Measurements from ENCODE around the gene SHC1. TPM values are rescaled to one million over a fixed set of nuclear protein-coding genes. Genes with fewer than 3 reads are reported as not detected.

Gene SHC1
- polyA plus RNA-seq, 1 of the 3 experiments (the other 2 are of a cell fraction): 338 TPM

DNA sequence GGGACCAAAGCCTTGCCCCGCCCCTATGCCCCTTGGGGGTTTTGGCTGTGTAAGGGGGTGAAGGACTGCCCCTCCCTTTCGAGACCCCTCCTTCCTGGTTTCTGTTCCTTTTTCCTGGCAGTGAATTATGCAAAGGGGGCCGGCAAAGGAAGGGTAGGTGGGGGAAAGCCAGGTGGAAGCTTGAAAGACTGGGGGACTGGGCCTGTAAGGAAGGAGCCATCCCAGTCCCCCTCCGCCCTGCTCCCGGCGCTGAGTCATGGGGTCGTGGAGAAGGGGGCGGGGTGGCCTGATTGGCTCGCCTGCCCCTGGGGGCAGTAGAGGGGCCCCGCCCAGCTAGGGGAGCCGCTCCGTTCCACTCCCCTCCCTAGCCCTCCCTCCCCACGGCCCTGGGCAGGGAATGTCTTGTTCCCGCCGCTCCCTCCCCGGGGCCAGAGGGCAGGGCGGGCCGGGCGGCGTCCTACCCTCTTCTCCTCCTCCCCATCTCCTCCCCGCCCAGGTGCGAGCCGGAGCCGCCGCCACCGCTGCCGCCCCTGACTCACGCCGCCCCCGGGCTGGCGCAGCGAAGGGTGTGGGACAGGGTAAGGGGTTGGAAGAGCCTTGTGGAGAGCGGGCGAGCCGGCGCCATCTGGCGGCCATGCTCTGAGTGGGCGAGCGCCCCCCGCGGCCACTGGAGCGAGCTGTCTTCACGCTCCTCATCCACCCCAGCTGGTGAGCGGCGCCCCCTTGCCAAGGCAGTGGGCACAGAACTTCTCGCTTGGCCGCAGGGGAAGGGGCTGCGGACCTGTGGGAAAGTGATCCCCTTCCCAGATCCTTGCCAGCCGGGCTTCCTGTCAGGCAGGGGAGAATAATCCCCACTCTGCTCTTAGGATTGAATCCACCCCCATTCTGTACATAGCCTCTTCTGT is 46.7 kb upstream of the SHC1 start:
- Histone ChIP-seq H3F3A (replicated peaks; ENCODE audit: insufficient read depth) (peaks cover 6% of the 10 kb centered on the region), H3K36me3 (replicated peaks in 1 of 2; ENCODE audit: control insufficient read depth in 1 of 2, insufficient read depth in 2 of 2, low read length in 1 of 2) (peaks cover 0 to 22% of the 10 kb centered on the region in 2 experiments), H3K9ac (no peak overlapping the region), H3K9me3 (no peaks in the 10 kb centered on the region), H3K4me2 (peak overlapping the region; percentile 45; the same call in 1 of the 2 replicates), H3K4me1 (ENCODE audit: control insufficient read depth in 1 of 2, insufficient read depth in 2 of 2, low read depth in 1 of 2, low read length in 1 of 2) (peaks cover 0 to 6% of the 10 kb centered on the region in 2 experiments; a peak in 1 of 4 replicates), H3K27me3 (ENCODE audit: insufficient read depth) (no peaks in the 10 kb centered on the region), H3K27ac (ENCODE audit: low read depth in 2 of 2, low read length in 1 of 2) (no peak overlapping the region), H4K20me1 (ENCODE audit: insufficient read depth) (no peaks in the 10 kb centered on the region), H2AFZ (ENCODE audit: low read depth) (no peak overlapping the region), H3K9me2 (no peaks in the 10 kb centered on the region), H3K79me2 (ENCODE audit: insufficient read depth) (no peaks in the 10 kb centered on the region), H3K4me3 (ENCODE audit: low read depth in 2 of 2, low read length in 1 of 2) (peak overlapping the region; percentile 20 to 51; a peak in 2 of 4 replicates)
- POLR2A ChIA-PET: interaction anchor here (0.6 to 0.9 kb wide), 3 partner anchors 13 to 61 kb away, joined by 3 to 4 read pairs (median 3); partner anchors contain the start of genes PBXIP1 and PYGO2
- peak; percentile 93 for DNase-seq
- 29% methylated on average over 18 of the region's 49 CpGs for WGBS (ENCODE audit: low lambda C conversion rate)
- CTCF ChIA-PET: interaction anchor here (0.6 to 9.3 kb wide), 46 partner anchors 8 to 461 kb away, joined by 3 to 149 read pairs (median 6); partner anchors contain the start of genes ADAM15, CKS1B, DCST1 and DCST2
- TF ChIP-seq SMC3 (IDR thresholded peaks at IDR 0.05; ENCODE audit: low read depth, low read length) (peak; percentile 83), SIN3A (IDR thresholded peaks at IDR 0.05; ENCODE audit: borderline replicate concordance, low read depth, low read length) (peak; percentile 55; the same call in 1 of the 2 replicates), NRF1 (IDR thresholded peaks at IDR 0.05; ENCODE audit: low read depth, low read length) (no peak), MXI1 (IDR thresholded peaks at IDR 0.05; ENCODE audit: low read depth, low read length) (peak; percentile 54; the same call in 1 of the 2 replicates), RCOR1 (IDR thresholded peaks at IDR 0.05; ENCODE audit: low read length) (peak; percentile 74), RAD21 (IDR thresholded peaks at IDR 0.05; ENCODE audit: low read length) (peak; percentile 67), CHD2 (IDR thresholded peaks at IDR 0.05; ENCODE audit: low read length, partially characterized antibody) (peak; percentile 57)
- TF ChIP-seq, protein P1, sequence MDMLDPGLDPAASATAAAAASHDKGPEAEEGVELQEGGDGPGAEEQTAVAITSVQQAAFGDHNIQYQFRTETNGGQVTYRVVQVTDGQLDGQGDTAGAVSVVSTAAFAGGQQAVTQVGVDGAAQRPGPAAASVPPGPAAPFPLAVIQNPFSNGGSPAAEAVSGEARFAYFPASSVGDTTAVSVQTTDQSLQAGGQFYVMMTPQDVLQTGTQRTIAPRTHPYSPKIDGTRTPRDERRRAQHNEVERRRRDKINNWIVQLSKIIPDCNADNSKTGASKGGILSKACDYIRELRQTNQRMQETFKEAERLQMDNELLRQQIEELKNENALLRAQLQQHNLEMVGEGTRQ (IDR thresholded peaks at IDR 0.05; ENCODE audit: borderline replicate concordance, low read depth, low read length): no peak
- TF ChIP-seq, protein P2, sequence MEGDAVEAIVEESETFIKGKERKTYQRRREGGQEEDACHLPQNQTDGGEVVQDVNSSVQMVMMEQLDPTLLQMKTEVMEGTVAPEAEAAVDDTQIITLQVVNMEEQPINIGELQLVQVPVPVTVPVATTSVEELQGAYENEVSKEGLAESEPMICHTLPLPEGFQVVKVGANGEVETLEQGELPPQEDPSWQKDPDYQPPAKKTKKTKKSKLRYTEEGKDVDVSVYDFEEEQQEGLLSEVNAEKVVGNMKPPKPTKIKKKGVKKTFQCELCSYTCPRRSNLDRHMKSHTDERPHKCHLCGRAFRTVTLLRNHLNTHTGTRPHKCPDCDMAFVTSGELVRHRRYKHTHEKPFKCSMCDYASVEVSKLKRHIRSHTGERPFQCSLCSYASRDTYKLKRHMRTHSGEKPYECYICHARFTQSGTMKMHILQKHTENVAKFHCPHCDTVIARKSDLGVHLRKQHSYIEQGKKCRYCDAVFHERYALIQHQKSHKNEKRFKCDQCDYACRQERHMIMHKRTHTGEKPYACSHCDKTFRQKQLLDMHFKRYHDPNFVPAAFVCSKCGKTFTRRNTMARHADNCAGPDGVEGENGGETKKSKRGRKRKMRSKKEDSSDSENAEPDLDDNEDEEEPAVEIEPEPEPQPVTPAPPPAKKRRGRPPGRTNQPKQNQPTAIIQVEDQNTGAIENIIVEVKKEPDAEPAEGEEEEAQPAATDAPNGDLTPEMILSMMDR (IDR thresholded peaks at IDR 0.05): peak; percentile 86
- TF ChIP-seq, protein P3, sequence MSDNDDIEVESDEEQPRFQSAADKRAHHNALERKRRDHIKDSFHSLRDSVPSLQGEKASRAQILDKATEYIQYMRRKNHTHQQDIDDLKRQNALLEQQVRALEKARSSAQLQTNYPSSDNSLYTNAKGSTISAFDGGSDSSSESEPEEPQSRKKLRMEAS (IDR thresholded peaks at IDR 0.05; ENCODE audit: low read depth): peak; percentile 61; the same call in 1 of the 2 replicates
- TF ChIP-seq, protein P4, sequence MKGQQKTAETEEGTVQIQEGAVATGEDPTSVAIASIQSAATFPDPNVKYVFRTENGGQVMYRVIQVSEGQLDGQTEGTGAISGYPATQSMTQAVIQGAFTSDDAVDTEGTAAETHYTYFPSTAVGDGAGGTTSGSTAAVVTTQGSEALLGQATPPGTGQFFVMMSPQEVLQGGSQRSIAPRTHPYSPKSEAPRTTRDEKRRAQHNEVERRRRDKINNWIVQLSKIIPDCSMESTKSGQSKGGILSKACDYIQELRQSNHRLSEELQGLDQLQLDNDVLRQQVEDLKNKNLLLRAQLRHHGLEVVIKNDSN (IDR thresholded peaks at IDR 0.05; ENCODE audit: borderline replicate concordance, low read depth): no peak
- TF ChIP-seq, protein P5, sequence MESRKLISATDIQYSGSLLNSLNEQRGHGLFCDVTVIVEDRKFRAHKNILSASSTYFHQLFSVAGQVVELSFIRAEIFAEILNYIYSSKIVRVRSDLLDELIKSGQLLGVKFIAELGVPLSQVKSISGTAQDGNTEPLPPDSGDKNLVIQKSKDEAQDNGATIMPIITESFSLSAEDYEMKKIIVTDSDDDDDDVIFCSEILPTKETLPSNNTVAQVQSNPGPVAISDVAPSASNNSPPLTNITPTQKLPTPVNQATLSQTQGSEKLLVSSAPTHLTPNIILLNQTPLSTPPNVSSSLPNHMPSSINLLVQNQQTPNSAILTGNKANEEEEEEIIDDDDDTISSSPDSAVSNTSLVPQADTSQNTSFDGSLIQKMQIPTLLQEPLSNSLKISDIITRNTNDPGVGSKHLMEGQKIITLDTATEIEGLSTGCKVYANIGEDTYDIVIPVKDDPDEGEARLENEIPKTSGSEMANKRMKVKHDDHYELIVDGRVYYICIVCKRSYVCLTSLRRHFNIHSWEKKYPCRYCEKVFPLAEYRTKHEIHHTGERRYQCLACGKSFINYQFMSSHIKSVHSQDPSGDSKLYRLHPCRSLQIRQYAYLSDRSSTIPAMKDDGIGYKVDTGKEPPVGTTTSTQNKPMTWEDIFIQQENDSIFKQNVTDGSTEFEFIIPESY (IDR thresholded peaks at IDR 0.05; ENCODE audit: borderline replicate concordance, low read depth): no peak
- TF ChIP-seq, protein P6, sequence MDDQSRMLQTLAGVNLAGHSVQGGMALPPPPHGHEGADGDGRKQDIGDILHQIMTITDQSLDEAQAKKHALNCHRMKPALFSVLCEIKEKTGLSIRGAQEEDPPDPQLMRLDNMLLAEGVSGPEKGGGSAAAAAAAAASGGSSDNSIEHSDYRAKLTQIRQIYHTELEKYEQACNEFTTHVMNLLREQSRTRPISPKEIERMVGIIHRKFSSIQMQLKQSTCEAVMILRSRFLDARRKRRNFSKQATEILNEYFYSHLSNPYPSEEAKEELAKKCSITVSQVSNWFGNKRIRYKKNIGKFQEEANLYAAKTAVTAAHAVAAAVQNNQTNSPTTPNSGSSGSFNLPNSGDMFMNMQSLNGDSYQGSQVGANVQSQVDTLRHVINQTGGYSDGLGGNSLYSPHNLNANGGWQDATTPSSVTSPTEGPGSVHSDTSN (IDR thresholded peaks at IDR 0.05): peak; percentile 7; the same call in 1 of the 2 replicates

Data from SK-N-SH (cell line).